ENCODE data around the gene MGST3. TPM values are rescaled to one million over a fixed set of nuclear protein-coding genes. Genes with fewer than 3 reads are reported as not detected.

Gene MGST3
- total and polyA plus RNA-seq, 2 of the 13 experiments (the other 11 are each of a cell fraction or from before 2014, with no cell fraction given), result 59.7 to 61.2 TPM

GRCh38 chr1:165678509-165678908 lies 47.5 kb downstream of the MGST3 start:
- no peaks in the 10 kb centered on the region for H3K79me2 ChIP-seq (ENCODE audit: insufficient read depth, low read length)
- H3K27ac ChIP-seq (ENCODE audit: extremely low read length, insufficient read depth, low read length), result no peak overlapping the region
- CTCF ChIA-PET (ENCODE audit: low intra/inter-chr PET ratio, low total read pairs), result interaction anchor here (0.8 kb wide), 1 partner anchor 77 kb away, joined by 4 read pairs; no protein-coding TSS in a partner anchor
- no peak for FAIRE-seq
- no peak for DNase-seq (ENCODE audit: low spot score)
- no TSS peak for BruUV-seq (replicated peaks)
- H3K9ac ChIP-seq (ENCODE audit: insufficient read depth, low read depth, low read length), result no peak overlapping the region
- no peaks in the 10 kb centered on the region for H3K9me3 ChIP-seq (ENCODE audit: low read length)
- H3K27me3 ChIP-seq (ENCODE audit: control insufficient read depth in 1 of 2, insufficient read depth in 2 of 2, low read length in 2 of 2), result no peaks in the 10 kb centered on the region
- POLR2A ChIA-PET, result no interaction called here
- no peaks in the 10 kb centered on the region for H4K20me1 ChIP-seq (ENCODE audit: insufficient read depth, low read length)
- intact Hi-C loops (cut with micrococcal nuclease; ENCODE audit: unreplicated experiment), result no loop called here
- 75% methylated on average over 2 of the region's 2 CpGs for WGBS (ENCODE audit: low lambda C conversion rate)
- no peak overlapping the region for H3K4me3 ChIP-seq (replicated peaks in 1 of 3; ENCODE audit: insufficient read depth in 1 of 3, low read depth in 2 of 3, low read length in 3 of 3)
- peak; percentile 23; the same call in 1 of the 2 replicates for TF ChIP-seq ATF7 (IDR thresholded peaks at IDR 0.05)
- no peak for TF ChIP-seq ATF7 (CRISPR knock-in tag; IDR thresholded peaks at IDR 0.05)
- TF ChIP-seq TEAD3 (CRISPR knock-in tag; optimal IDR thresholded peaks at IDR 0.05; ENCODE audit: borderline replicate concordance), result no peak
- no peak overlapping the region for H2AFZ ChIP-seq (ENCODE audit: low read length)
- H3K4me2 ChIP-seq (ENCODE audit: low read depth, low read length), result no peak overlapping the region
- ATAC-seq, result no peak
- no peaks in the 10 kb centered on the region for H3K4me1 ChIP-seq (ENCODE audit: insufficient read depth, low read length)
- H3K36me3 ChIP-seq (replicated peaks in 1 of 2; ENCODE audit: control insufficient read depth in 1 of 2, insufficient read depth in 2 of 2, low read length in 2 of 2), result peaks cover 6 to 44% of the 10 kb centered on the region in 2 experiments
- in situ Hi-C loops (cut with HindIII; ENCODE audit: extremely low pct_ligation_motif_present, low pct_unique_long_range_greater_than_20kb), result no loop called here

DNA sequence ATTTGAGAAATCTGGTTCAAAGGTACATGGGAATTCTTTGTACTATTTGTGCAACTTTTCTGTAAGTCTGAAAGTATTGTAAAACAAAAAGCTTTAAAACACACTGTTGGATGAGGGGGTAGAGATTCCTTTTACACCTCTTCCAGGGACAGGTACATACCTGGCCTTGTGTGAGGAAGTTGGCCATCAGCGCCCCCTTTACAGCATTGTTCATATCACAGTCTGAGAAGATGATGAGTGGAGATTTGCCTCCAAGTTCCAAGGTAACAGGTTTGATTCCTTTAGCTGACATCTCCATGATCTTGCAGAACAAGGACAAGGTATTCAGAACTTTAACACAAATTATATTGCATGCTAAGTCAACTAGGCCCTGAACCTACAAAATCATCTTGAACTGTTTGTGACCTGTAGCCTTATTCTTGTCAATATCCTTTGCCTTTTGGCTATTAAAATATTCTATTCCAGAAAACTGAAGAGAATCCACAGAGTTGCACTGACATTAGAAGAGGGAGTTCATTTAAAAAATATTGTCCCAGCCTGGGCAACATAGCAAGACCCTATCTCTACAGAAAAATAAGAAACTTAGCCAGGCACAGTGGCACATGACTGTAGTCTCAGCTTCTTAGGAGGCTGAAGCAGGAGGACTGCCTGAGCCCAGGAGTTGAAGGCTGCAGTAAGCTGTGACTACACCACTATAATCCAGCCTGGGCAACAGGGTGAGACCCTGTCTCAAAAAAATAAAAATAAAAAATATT lies 48.4 kb downstream of the MGST3 start:
- Histone ChIP-seq H3K9me3 (ENCODE audit: low read length) (no peaks in the 10 kb centered on the region), H3K36me3 (replicated peaks in 1 of 2; ENCODE audit: control insufficient read depth in 1 of 2, insufficient read depth in 2 of 2, low read length in 2 of 2) (peaks cover 6 to 45% of the 10 kb centered on the region in 2 experiments), H4K20me1 (ENCODE audit: insufficient read depth, low read length) (no peaks in the 10 kb centered on the region), H2AFZ (ENCODE audit: low read length) (no peak overlapping the region), H3K4me2 (ENCODE audit: low read depth, low read length) (no peak overlapping the region), H3K27me3 (ENCODE audit: control insufficient read depth in 1 of 2, insufficient read depth in 2 of 2, low read length in 2 of 2) (no peaks in the 10 kb centered on the region), H3K4me3 (replicated peaks in 1 of 3; ENCODE audit: insufficient read depth in 1 of 3, low read depth in 2 of 3, low read length in 3 of 3) (no peak overlapping the region), H3K4me1 (ENCODE audit: insufficient read depth, low read length) (no peaks in the 10 kb centered on the region), H3K9ac (ENCODE audit: insufficient read depth, low read depth, low read length) (no peak overlapping the region), H3K27ac (ENCODE audit: extremely low read length, insufficient read depth, low read length) (no peak overlapping the region), H3K79me2 (ENCODE audit: insufficient read depth, low read length) (no peaks in the 10 kb centered on the region)
- BruUV-seq (replicated peaks), result no TSS peak
- intact Hi-C loops (cut with micrococcal nuclease; ENCODE audit: unreplicated experiment) (no loop called here), in situ Hi-C loops (cut with HindIII; ENCODE audit: extremely low pct_ligation_motif_present, low pct_unique_long_range_greater_than_20kb) (no loop called here)
- 100% methylated on average over 1 of the region's 1 CpG for WGBS (ENCODE audit: low lambda C conversion rate)
- FAIRE-seq (no peak), DNase-seq (ENCODE audit: low spot score) (no peak), ATAC-seq (no peak)
- CTCF ChIA-PET (ENCODE audit: low intra/inter-chr PET ratio, low total read pairs), result interaction anchor here (0.8 kb wide), 1 partner anchor 78 kb away, joined by 4 read pairs; no protein-coding TSS in a partner anchor
- TF ChIP-seq ZNF878 (CRISPR knock-in tag; IDR thresholded peaks at IDR 0.05) (no peak), CTCF (CRISPR knock-in tag; IDR thresholded peaks at IDR 0.05) (0 out of 2 replicates have a peak, but pooled peaks have one; percentile 4)
- TF ChIP-seq, protein P1, sequence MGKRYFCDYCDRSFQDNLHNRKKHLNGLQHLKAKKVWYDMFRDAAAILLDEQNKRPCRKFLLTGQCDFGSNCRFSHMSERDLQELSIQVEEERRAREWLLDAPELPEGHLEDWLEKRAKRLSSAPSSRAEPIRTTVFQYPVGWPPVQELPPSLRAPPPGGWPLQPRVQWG (CRISPR knock-in tag; IDR thresholded peaks at IDR 0.05; ENCODE audit: borderline replicate concordance, low read depth), result no peak
- POLR2A ChIA-PET, result no interaction called here
